ENCODE results near the gene DYNLT2. TPM values are rescaled to one million over a fixed set of nuclear protein-coding genes. Genes with fewer than 3 reads are reported as not detected.

The DYNLT2 gene
- total RNA-seq, 1 experiment from 2014 or later: 1.8 TPM

DNA sequence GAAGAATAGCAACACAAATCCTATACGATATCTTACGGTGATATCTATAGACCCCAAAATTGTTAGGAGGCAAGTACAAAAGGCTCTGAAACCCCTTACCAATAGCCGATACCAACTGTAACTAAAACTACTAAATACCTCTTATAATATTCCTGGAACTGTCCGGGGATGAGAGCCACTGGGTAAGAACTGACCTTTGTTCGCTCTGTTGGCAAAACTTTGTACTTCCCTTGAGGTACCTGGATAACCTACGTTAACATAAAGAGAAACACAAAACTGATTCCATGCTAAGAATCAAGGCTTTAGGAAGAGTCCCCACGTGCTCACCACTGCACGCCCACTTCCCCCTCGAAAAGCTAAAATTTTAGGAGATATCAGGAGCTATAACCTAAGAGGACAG, 36.8 kb downstream of the DYNLT2 start:
- Histone ChIP-seq H3K14ac (ENCODE audit: insufficient read depth, low read length) (no peak overlapping the region), H2AFZ (ENCODE audit: low read length) (no peak overlapping the region), H3K9ac (ENCODE audit: extremely low read depth, insufficient read length, low read length) (no peak overlapping the region), H3K23ac (ENCODE audit: insufficient read length, low read depth, low read length) (no peak overlapping the region), H3K9me3 (ENCODE audit: control insufficient read depth, low read depth, low read length) (no peaks in the 10 kb centered on the region), H3K27ac (ENCODE audit: insufficient read length, low read depth, low read length) (no peak overlapping the region), H4K5ac (ENCODE audit: insufficient read length, low read depth, low read length) (no peak overlapping the region), H4K91ac (ENCODE audit: insufficient read length, low read depth, low read length) (no peak overlapping the region), H3K4me1 (ENCODE audit: insufficient read depth, low read length) (no peaks in the 10 kb centered on the region), H3K18ac (ENCODE audit: insufficient read length, low read depth, low read length) (no peak overlapping the region), H2BK5ac (ENCODE audit: insufficient read length, low read length) (no peak overlapping the region), H3K27me3 (ENCODE audit: insufficient read depth, low read length) (no peaks in the 10 kb centered on the region), H3K79me1 (ENCODE audit: insufficient read depth, low read depth, low read length, poor library complexity, severe bottlenecking) (peaks cover 9% of the 10 kb centered on the region), H3K4ac (ENCODE audit: low read depth, low read length) (no peak overlapping the region), H4K8ac (replicated peaks; ENCODE audit: insufficient read length, low read depth, low read length) (no peak overlapping the region), H3K79me2 (ENCODE audit: insufficient read depth, low read length) (no peaks in the 10 kb centered on the region), H2BK20ac (ENCODE audit: low read depth, low read length, poor library complexity, severe bottlenecking) (no peak overlapping the region), H2AK5ac (ENCODE audit: insufficient read length, low read length) (no peak overlapping the region), H3K56ac (ENCODE audit: insufficient read length, low read depth, low read length) (no peak overlapping the region), H3K4me2 (ENCODE audit: insufficient read depth, insufficient read length, low read length) (no peak overlapping the region), H4K20me1 (ENCODE audit: control insufficient read depth, insufficient read depth, insufficient read length) (no peaks in the 10 kb centered on the region), H3K23me2 (ENCODE audit: insufficient read length, low read depth, low read length, poor library complexity, severe bottlenecking) (no peaks in the 10 kb centered on the region), H2BK120ac (ENCODE audit: low read depth, low read length, poor library complexity, severe bottlenecking) (no peak overlapping the region), H2BK15ac (ENCODE audit: low read depth, low read length) (no peak overlapping the region), H2BK12ac (ENCODE audit: insufficient read length, low read depth, low read length) (no peak overlapping the region), H3T11ph (ENCODE audit: low read length) (no peak overlapping the region)
- H3K4me3 Mint-ChIP-seq: no peak overlapping the region
- TF ChIP-seq, protein P1, sequence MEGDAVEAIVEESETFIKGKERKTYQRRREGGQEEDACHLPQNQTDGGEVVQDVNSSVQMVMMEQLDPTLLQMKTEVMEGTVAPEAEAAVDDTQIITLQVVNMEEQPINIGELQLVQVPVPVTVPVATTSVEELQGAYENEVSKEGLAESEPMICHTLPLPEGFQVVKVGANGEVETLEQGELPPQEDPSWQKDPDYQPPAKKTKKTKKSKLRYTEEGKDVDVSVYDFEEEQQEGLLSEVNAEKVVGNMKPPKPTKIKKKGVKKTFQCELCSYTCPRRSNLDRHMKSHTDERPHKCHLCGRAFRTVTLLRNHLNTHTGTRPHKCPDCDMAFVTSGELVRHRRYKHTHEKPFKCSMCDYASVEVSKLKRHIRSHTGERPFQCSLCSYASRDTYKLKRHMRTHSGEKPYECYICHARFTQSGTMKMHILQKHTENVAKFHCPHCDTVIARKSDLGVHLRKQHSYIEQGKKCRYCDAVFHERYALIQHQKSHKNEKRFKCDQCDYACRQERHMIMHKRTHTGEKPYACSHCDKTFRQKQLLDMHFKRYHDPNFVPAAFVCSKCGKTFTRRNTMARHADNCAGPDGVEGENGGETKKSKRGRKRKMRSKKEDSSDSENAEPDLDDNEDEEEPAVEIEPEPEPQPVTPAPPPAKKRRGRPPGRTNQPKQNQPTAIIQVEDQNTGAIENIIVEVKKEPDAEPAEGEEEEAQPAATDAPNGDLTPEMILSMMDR (conservative IDR thresholded peaks at IDR 0.05): no peak
- DNase-seq: no peak
- peaks cover 10 to 72% (median 72%) of the 10 kb centered on the region in 3 experiments; a peak in 6 of 7 replicates for H3K36me3 Mint-ChIP-seq (ENCODE audit: insufficient read depth in 1 of 3, low read depth in 3 of 3)
- H3K9me3 Mint-ChIP-seq: no peaks in the 10 kb centered on the region
- H3K27ac Mint-ChIP-seq: no peak overlapping the region
- H3K27me3 Mint-ChIP-seq (ENCODE audit: low read depth): no peaks in the 10 kb centered on the region
- H3K4me1 Mint-ChIP-seq: no peaks in the 10 kb centered on the region
- no CpG with 5 or more reads among the region's 9 CpGs for WGBS (ENCODE audit: extremely low coverage, insufficient read length, low lambda C conversion rate)
